ENCODE measurements around the gene IGHMBP2. TPM values are rescaled to one million over a fixed set of nuclear protein-coding genes. Genes with fewer than 3 reads are reported as not detected.

IGHMBP2 gene
- total RNA-seq, 1 donor from 2014 or later, result 28.3 TPM

DNA sequence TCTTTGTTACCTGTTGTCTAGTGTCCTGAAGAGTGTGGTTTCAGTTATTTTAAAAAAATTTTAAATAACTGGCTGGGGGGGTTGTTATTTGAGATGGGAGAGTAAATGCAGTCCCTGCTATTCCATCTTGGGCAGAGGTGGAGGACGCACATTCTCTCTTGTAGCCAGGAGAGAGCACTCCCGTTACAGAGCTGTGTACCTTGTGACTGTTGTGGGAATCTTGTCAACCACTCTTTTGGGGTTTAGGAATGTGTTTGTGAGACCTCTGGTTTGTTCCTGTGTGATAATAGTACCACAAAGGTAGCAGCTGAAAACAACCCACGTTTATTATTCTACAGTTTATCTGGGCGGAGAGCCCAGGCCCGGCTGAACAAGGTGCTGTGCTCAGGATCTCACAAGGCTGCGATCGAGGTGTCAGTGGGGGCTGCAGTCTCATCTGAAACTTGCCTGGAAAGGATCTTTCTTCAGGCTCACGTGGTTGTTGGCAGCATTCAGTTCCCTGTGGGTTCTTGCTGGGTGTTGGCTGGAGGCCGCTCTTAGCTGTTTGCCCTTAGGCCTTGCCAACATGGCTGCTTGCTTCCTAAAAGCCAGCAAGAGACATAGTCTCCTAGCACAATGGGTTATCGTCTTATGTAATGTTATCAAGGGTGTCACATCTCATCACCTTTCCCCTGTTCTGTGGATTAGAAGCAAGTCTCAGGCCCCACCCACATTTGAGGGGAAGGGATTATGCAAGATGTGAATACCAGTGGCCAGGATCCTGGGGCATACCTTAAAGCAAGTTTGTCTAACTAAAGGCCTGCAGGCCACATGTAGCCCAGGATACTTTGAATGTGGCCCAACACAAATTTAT, 20.6 kb downstream of the IGHMBP2 start:
- H3K4me3 Mint-ChIP-seq, result no peak overlapping the region
- no peak overlapping the region for H3K27ac Mint-ChIP-seq
- peaks cover 22% of the 10 kb centered on the region for H3K9me3 Mint-ChIP-seq
- H3K27me3 Mint-ChIP-seq (ENCODE audit: low read depth), result no peaks in the 10 kb centered on the region
- TF ChIP-seq, protein P1, sequence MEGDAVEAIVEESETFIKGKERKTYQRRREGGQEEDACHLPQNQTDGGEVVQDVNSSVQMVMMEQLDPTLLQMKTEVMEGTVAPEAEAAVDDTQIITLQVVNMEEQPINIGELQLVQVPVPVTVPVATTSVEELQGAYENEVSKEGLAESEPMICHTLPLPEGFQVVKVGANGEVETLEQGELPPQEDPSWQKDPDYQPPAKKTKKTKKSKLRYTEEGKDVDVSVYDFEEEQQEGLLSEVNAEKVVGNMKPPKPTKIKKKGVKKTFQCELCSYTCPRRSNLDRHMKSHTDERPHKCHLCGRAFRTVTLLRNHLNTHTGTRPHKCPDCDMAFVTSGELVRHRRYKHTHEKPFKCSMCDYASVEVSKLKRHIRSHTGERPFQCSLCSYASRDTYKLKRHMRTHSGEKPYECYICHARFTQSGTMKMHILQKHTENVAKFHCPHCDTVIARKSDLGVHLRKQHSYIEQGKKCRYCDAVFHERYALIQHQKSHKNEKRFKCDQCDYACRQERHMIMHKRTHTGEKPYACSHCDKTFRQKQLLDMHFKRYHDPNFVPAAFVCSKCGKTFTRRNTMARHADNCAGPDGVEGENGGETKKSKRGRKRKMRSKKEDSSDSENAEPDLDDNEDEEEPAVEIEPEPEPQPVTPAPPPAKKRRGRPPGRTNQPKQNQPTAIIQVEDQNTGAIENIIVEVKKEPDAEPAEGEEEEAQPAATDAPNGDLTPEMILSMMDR (IDR thresholded peaks at IDR 0.05; ENCODE audit: unreplicated experiment), result no peak
- peaks cover 72% of the 10 kb centered on the region for H3K36me3 Mint-ChIP-seq
- no peak for DNase-seq (ENCODE audit: low spot score in 2 of 2, unreplicated experiment in 2 of 2)
- no peaks in the 10 kb centered on the region for H3K4me1 Mint-ChIP-seq

DNA sequence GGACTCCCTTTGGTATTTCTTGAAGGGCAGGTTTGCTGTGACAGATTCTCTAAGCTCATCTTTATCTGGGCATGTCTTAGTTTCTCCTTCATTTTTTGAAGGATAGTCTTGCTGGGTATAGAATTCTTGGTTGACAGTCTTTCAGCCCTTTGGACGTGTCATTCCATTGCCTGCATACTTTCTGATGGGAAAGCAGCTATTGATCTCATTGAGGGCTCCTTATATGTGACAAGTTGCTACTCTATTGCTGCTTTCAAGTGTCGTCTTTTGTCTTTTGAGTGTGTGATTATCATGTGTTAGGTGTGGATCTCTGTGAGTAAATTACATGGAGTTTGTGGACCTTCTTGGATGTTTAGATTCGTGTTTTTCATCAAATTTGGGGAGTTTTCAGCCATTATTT, 21.9 kb downstream of the IGHMBP2 start:
- no peak overlapping the region for H3K4me3 Mint-ChIP-seq
- no peak overlapping the region for H3K27ac Mint-ChIP-seq
- H3K4me1 Mint-ChIP-seq, result no peaks in the 10 kb centered on the region
- H3K9me3 Mint-ChIP-seq, result peaks cover 22% of the 10 kb centered on the region
- no peak for DNase-seq (ENCODE audit: low spot score in 2 of 2, unreplicated experiment in 2 of 2)
- H3K36me3 Mint-ChIP-seq, result peaks cover 77% of the 10 kb centered on the region
- TF ChIP-seq, protein P1 (IDR thresholded peaks at IDR 0.05; ENCODE audit: unreplicated experiment), result no peak
- no peaks in the 10 kb centered on the region for H3K27me3 Mint-ChIP-seq (ENCODE audit: low read depth)

DNA sequence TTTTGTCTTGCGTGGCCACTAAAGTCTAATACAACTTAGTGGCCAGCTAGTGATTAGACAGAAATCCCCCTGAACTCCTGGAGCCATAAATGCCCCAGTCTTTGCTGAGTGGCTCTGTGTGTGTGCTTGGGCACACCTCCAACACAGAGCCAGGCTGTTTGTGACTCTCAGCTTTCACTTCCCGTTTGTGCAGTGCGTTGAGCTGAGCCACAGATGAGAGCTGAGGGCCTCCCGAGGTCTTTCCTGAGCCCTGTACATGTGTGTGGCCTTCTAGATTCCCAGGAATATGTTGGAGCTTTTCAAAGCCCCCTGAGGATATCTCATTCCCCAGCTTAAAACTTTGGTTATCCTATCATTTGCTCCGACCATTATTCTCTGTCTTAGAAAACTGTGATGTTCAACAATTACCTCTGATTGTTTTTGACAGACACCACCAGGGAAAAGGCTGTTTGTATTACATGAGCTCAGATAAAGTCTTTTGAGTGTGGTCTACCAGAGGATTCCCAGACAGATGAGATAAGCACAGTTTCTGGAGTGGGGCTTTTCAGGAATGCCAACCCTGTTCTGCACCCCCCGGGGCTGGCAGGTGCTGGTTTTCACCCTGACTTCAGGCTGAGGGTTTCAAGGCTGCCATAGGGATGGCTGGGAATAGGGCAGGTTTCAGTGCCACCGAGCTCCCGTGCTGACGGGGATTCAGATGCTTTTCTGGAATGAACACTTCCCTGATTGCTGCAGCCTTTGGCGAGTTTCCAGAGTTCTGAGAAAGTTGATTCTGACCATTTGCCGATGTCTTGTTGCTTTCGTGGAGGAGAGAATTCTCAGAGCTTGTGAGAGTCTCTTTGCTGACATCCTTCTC, 23.8 kb downstream of the IGHMBP2 start:
- no peak overlapping the region for H3K27ac Mint-ChIP-seq
- peaks cover 63% of the 10 kb centered on the region for H3K36me3 Mint-ChIP-seq

DNA sequence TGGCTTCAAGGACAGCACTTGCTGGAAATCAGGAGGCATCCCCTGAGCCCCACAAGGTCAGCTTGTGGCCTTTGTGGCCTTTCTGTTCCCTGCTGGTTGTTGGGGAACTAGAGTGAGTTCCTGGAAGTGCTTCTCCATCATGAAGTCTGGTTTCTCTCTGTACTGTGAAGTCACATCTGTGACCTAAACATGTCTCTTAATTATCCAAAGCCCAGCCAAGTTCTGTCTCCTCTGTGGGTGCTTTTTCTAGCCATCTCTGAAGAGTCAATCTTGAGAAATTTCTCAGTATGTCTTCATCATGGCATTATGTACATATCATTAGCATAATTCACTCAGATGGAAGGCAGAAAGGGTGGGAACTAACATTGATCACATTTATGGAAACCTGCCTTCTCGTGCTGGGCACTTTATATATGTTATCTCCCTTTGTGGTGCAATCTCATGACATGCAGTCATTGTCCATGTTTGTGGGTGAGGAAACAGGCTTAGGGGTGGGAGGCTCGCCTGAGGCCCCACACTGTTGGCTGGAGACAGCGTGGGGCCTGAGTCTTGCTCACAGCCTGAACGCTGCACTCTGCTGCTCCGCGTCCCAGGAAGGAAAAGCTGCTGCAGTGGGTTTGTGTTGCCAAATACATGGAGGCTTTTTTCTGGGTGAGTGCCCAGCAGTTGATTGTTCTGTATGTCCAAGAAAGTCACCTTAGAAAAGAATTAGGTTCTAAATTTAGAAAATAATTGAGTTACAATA, 24.6 kb downstream of the IGHMBP2 start:
- DNase-seq (ENCODE audit: low spot score in 2 of 2, unreplicated experiment in 2 of 2), result no peak
- H3K4me1 Mint-ChIP-seq, result no peaks in the 10 kb centered on the region
- no peaks in the 10 kb centered on the region for H3K27me3 Mint-ChIP-seq (ENCODE audit: low read depth)
- no peak overlapping the region for H3K4me3 Mint-ChIP-seq
- TF ChIP-seq, protein P1 (IDR thresholded peaks at IDR 0.05; ENCODE audit: unreplicated experiment), result no peak
- H3K36me3 Mint-ChIP-seq, result peaks cover 57% of the 10 kb centered on the region
- no peak overlapping the region for H3K27ac Mint-ChIP-seq
- peaks cover 22% of the 10 kb centered on the region for H3K9me3 Mint-ChIP-seq

More for the DNA sequence above, 23.8 kb downstream of the IGHMBP2 start:
- DNase-seq (ENCODE audit: low spot score in 2 of 2, unreplicated experiment in 2 of 2), result no peak
- H3K27me3 Mint-ChIP-seq (ENCODE audit: low read depth), result no peaks in the 10 kb centered on the region
- peaks cover 22% of the 10 kb centered on the region for H3K9me3 Mint-ChIP-seq
- H3K4me1 Mint-ChIP-seq, result no peaks in the 10 kb centered on the region
- TF ChIP-seq, protein P1 (IDR thresholded peaks at IDR 0.05; ENCODE audit: unreplicated experiment), result no peak
- no peak overlapping the region for H3K4me3 Mint-ChIP-seq

DNA sequence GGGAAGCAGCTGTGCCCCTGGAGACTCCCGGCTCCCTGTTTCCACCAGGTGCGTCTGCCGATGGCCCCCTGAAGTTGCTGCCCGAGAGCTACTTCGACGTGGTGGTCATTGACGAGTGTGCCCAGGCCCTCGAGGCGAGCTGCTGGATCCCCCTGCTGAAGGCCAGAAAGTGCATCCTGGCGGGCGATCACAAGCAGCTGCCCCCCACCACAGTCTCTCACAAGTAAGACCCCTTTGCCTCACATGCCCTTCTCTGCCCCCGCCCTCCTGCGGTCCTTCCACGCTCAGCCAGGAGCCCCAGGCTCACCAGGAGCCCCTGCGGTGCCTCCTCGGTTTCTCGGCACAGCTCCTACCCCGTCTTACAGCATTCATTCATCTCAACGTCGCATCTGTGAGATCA, 25.4 kb downstream of the IGHMBP2 start:
- Mint-ChIP-seq H3K4me3 (no peak overlapping the region), H3K27ac (no peak overlapping the region), H3K4me1 (no peaks in the 10 kb centered on the region), H3K27me3 (ENCODE audit: low read depth) (no peaks in the 10 kb centered on the region), H3K36me3 (peaks cover 53% of the 10 kb centered on the region), H3K9me3 (peaks cover 15% of the 10 kb centered on the region)
- TF ChIP-seq, protein P1 (IDR thresholded peaks at IDR 0.05; ENCODE audit: unreplicated experiment), result no peak
- no peak for DNase-seq (ENCODE audit: low spot score in 2 of 2, unreplicated experiment in 2 of 2)
